ENCODE results near the gene ACTA2.

DNA sequence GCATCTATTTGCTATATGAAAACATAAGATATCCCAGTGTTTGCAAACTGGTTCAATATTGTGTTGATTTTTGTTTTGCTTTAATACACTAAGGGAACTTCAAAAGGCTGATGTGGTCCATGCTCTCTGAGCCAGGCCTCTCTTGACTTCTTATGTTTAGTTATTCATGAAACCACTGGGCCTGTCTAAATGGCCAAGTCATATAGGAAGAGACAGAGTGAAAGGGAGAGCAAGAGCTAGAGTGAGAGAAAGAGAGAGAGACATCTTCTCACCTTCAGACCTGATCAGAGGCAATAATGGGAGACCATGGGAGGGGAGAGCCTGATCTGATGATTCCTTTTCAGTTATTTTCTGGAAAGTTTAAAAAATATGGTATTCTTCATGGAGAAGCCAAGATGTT is 32.0 kb upstream of the ACTA2 start:
- TF ChIP-seq, protein P1, sequence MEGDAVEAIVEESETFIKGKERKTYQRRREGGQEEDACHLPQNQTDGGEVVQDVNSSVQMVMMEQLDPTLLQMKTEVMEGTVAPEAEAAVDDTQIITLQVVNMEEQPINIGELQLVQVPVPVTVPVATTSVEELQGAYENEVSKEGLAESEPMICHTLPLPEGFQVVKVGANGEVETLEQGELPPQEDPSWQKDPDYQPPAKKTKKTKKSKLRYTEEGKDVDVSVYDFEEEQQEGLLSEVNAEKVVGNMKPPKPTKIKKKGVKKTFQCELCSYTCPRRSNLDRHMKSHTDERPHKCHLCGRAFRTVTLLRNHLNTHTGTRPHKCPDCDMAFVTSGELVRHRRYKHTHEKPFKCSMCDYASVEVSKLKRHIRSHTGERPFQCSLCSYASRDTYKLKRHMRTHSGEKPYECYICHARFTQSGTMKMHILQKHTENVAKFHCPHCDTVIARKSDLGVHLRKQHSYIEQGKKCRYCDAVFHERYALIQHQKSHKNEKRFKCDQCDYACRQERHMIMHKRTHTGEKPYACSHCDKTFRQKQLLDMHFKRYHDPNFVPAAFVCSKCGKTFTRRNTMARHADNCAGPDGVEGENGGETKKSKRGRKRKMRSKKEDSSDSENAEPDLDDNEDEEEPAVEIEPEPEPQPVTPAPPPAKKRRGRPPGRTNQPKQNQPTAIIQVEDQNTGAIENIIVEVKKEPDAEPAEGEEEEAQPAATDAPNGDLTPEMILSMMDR (IDR thresholded peaks at IDR 0.05; ENCODE audit: low read length): no peak
- no peak for TF ChIP-seq EZH2 (optimal IDR thresholded peaks at IDR 0.05; ENCODE audit: low read depth, low read length)

All from MM.1S (cell line).